GM19023 (cell line): Measurements from ENCODE around the gene IGSF23.
"Not testable (repeated sequence)": the region's sequence is repeated elsewhere in the genome, so short reads cannot be mapped to it uniquely, and the experiment has no call there.

ENCODE experiments used
- ATAC-seq: cut with Tn5 transposase; IDR thresholded peaks from one replicate; pipeline ENCODE4 v1.9.1; 2021; ENCODE audit warnings: mild to moderate bottlenecking, moderate library complexity; ENCODE audit not compliant: unreplicated experiment

IGSF23 gene

GRCh38 chr19:44609219-44609618, 4.1 kb upstream of the IGSF23 start:
- no peak for ATAC-seq

- ATAC-seq = not testable (repeated sequence)
Observed at GRCh38 chr19:44610497-44610896, 2.9 kb upstream of the IGSF23 start.

GRCh38 chr19:44611812-44612295, 1.5 kb upstream of the IGSF23 start:
- ATAC-seq = no peak

GRCh38 chr19:44614313-44614712, 950 bp downstream of the IGSF23 start:
- ATAC-seq = no peak

- no peak for ATAC-seq
Observed at GRCh38 chr19:44615863-44616247, 2.5 kb downstream of the IGSF23 start.

GRCh38 chr19:44617110-44617880, 3.9 kb downstream of the IGSF23 start:
- no peak for ATAC-seq

- no peak for ATAC-seq
Observed at GRCh38 chr19:44618640-44619357, 5.4 kb downstream of the IGSF23 start.

GRCh38 chr19:44620667-44621066, 7.3 kb downstream of the IGSF23 start:
- ATAC-seq = no peak

GRCh38 chr19:44621367-44621766, 8.0 kb downstream of the IGSF23 start:
- no peak for ATAC-seq

- no peak for ATAC-seq
Observed at GRCh38 chr19:44623080-44623479, 9.7 kb downstream of the IGSF23 start.

- ATAC-seq = no peak
Observed at GRCh38 chr19:44623626-44624025, 10.3 kb downstream of the IGSF23 start.

GRCh38 chr19:44624840-44625354, 11.5 kb downstream of the IGSF23 start:
- no peak for ATAC-seq

GRCh38 chr19:44625637-44626036, 12.3 kb downstream of the IGSF23 start:
- not testable (repeated sequence) for ATAC-seq

- ATAC-seq = no peak
Observed at GRCh38 chr19:44626048-44626624, 12.8 kb downstream of the IGSF23 start.

GRCh38 chr19:44627631-44628030, 14.3 kb downstream of the IGSF23 start:
- ATAC-seq = no peak

- ATAC-seq = no peak
Observed at GRCh38 chr19:44628793-44629192, 15.4 kb downstream of the IGSF23 start.

- ATAC-seq = not testable (repeated sequence)
Observed at GRCh38 chr19:44631611-44632010, 18.2 kb downstream of the IGSF23 start.

- not testable (repeated sequence) for ATAC-seq
Observed at GRCh38 chr19:44634058-44634457, 20.7 kb downstream of the IGSF23 start.

- no peak for ATAC-seq
Observed at GRCh38 chr19:44634785-44635184, 21.4 kb downstream of the IGSF23 start.

GRCh38 chr19:44635581-44636438, 22.4 kb downstream of the IGSF23 start:
- ATAC-seq = no peak
